HFFc6 (cell line): Measurements from ENCODE around the gene MRPL12. TPM values are rescaled to one million over a fixed set of nuclear protein-coding genes. Genes with fewer than 3 reads are reported as not detected.
"Not testable (repeated sequence)": the region's sequence is repeated elsewhere in the genome, so short reads cannot be mapped to it uniquely, and the experiment has no call there.

Experiments used
- DNase-seq: peaks from one replicate; pipeline ENCODE4 v3.0.0-alpha.2; 2018
- H3K27ac Mint-ChIP-seq: 2 replicates; pipeline ENCODE4 v1.8.0; 2020; ENCODE audit warnings: mild to moderate bottlenecking, mixed read lengths
- H3K27me3 Mint-ChIP-seq: 2 replicates; pipeline ENCODE4 v1.8.0; 2021; ENCODE audit warnings: mild to moderate bottlenecking, moderate library complexity, mixed read lengths; ENCODE audit not compliant: insufficient read depth
- H3K36me3 Mint-ChIP-seq: 2 replicates; pipeline ENCODE4 v1.8.0; 2021; ENCODE audit warnings: low read depth, mixed read lengths
- H3K4me1 Mint-ChIP-seq: 2 replicates; pipeline ENCODE4 v1.8.0; 2020; ENCODE audit warnings: low read depth, mixed read lengths
- H3K4me3 Mint-ChIP-seq: 2 replicates; pipeline ENCODE4 v1.8.0; 2020; ENCODE audit warnings: mild to moderate bottlenecking, moderate library complexity, mixed read lengths
- H3K9me3 Mint-ChIP-seq: 2 replicates; pipeline ENCODE4 v1.8.0; 2020; ENCODE audit warnings: mild to moderate bottlenecking, mixed read lengths
- total RNA-seq, 6 experiments: library from RNA; stranded (reverse); fragmentation: NEBNext Ultra II Directional; extraction: Animal tissue kit (Norgen Biotek cat#: 25700); gene quantifications; 2 replicates in 1 of 6; 3 replicates in 5 of 6; pipeline ENCODE4 v1.2.3, GENCODE V29; 2021
- TF ChIP-seq, protein P1 (sequence below): fragments of 200-600 bp; sonication (generic); IDR thresholded peaks from 2 replicates; pipeline ENCODE4 v1.5.0; 2021; ENCODE audit warnings: antibody characterized with exemption, mild to moderate bottlenecking

MRPL12 gene
- total RNA-seq, 6 experiments from 2014 or later = 105 to 124 (median 113) TPM

- H3K27me3 Mint-ChIP-seq = peaks cover 9% of the 10 kb centered on the region
- no peak overlapping the region for H3K27ac Mint-ChIP-seq
- H3K4me3 Mint-ChIP-seq = no peak overlapping the region
- DNase-seq = no peak
- TF ChIP-seq, protein P1, sequence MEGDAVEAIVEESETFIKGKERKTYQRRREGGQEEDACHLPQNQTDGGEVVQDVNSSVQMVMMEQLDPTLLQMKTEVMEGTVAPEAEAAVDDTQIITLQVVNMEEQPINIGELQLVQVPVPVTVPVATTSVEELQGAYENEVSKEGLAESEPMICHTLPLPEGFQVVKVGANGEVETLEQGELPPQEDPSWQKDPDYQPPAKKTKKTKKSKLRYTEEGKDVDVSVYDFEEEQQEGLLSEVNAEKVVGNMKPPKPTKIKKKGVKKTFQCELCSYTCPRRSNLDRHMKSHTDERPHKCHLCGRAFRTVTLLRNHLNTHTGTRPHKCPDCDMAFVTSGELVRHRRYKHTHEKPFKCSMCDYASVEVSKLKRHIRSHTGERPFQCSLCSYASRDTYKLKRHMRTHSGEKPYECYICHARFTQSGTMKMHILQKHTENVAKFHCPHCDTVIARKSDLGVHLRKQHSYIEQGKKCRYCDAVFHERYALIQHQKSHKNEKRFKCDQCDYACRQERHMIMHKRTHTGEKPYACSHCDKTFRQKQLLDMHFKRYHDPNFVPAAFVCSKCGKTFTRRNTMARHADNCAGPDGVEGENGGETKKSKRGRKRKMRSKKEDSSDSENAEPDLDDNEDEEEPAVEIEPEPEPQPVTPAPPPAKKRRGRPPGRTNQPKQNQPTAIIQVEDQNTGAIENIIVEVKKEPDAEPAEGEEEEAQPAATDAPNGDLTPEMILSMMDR = no peak
- H3K9me3 Mint-ChIP-seq = no peaks in the 10 kb centered on the region
- H3K36me3 Mint-ChIP-seq = no peaks in the 10 kb centered on the region
- H3K4me1 Mint-ChIP-seq = peaks cover 13% of the 10 kb centered on the region
Measured at GRCh38 chr17:81737947-81738800, 35.0 kb downstream of the MRPL12 start.

- Mint-ChIP-seq H3K36me3 (no peaks in the 10 kb centered on the region), H3K27me3 (peaks cover 9% of the 10 kb centered on the region), H3K27ac (no peak overlapping the region), H3K4me3 (no peak overlapping the region), H3K4me1 (peaks cover 7% of the 10 kb centered on the region), H3K9me3 (no peaks in the 10 kb centered on the region)
- TF ChIP-seq, protein P1 = no peak
- no peak for DNase-seq
Measured at GRCh38 chr17:81738801-81739393, 35.7 kb downstream of the MRPL12 start.

DNA sequence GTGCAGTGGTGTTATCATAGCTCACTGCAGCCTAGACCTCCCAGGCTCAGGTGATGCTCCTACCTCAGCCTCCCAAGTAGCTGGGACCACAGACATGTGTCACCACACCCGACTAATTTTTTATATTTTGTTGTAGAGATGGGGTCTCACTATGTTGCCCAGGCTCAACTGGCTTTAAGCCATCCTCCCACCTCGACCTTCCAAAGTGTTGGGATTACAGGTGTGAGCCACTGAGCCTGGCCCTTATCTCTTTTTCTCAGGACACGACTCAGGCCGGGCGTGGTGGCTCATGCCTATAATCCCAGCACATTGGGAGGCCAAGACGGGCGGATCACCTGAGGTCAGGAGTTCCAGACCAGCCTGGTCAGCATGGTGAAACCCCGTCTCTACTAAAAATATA, 36.4 kb downstream of the MRPL12 start:
- H3K27me3 Mint-ChIP-seq, H3K4me3 Mint-ChIP-seq, H3K36me3 Mint-ChIP-seq, DNase-seq, H3K4me1 Mint-ChIP-seq, H3K9me3 Mint-ChIP-seq, H3K27ac Mint-ChIP-seq: not testable (repeated sequence)

DNA sequence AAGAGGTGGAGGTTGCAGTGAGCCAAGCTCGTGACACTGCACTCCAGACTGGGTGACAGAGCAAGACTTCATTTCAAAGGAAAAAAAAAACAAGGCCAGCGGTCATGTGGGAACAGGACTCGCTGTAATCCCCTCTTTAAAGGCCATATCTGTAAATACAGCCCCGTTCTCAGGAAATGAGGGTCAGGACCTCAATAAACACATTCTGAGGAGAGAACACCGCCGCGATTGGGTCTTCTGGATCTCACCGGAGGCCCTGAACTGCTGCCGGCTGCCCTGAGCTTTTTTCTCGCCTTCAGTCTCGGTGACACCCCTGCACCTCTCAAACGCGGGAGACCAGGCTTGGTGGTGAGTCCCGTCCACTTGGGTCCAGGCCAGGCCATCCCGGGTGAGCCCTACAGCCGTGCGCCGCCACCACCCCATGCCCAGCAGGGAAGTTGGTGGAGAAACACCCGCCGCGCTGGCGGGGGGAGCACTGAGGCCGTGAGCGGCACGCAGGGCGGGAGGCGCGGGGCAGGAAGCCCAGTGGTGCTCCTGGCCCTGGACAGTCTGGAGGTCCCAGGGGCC, 37.3 kb downstream of the MRPL12 start:
- Mint-ChIP-seq H3K4me3 (no peak overlapping the region), H3K4me1 (peaks cover 5% of the 10 kb centered on the region), H3K36me3 (no peaks in the 10 kb centered on the region), H3K27ac (no peak overlapping the region), H3K27me3 (peaks cover 9% of the 10 kb centered on the region), H3K9me3 (no peaks in the 10 kb centered on the region)
- DNase-seq = no peak
- TF ChIP-seq, protein P1 = no peak

DNA sequence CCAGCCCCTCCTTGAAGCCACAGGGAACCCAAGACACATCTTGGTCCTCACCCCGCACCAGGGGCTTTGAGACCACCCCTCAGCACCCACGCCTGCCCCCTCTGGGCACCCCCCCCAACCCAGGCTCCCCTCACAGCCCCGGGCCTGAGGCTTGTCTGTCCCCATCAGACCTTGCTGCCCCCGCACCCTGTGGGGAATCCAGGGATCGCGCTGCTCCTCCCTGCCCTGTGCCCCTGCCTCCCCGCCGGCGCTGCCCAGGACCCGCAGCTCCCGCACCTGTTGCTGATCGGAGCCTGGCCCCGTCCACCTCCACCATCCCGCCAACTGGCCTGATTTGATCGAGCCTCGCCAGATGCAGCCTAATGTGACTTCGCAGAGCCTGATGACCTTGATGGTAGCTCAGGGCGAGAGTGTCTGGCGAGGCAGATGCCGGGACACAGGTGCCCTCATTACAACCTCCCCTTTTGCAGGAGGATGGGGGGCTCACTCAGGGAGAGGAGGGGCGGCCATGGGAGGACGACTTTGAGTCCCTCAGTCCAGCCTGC, 38.0 kb downstream of the MRPL12 start:
- Mint-ChIP-seq H3K4me1 (no peaks in the 10 kb centered on the region), H3K9me3 (no peaks in the 10 kb centered on the region), H3K27ac (no peak overlapping the region), H3K36me3 (no peaks in the 10 kb centered on the region), H3K4me3 (no peak overlapping the region), H3K27me3 (peaks cover 9% of the 10 kb centered on the region)
- TF ChIP-seq, protein P1 = no peak
- no peak for DNase-seq
